ENCODE measurements around the gene FAM186B. TPM values are rescaled to one million over a fixed set of nuclear protein-coding genes. Genes with fewer than 3 reads are reported as not detected.

The FAM186B gene
- total RNA-seq, 1 experiment from 2014 or later, result 1.3 TPM

DNA sequence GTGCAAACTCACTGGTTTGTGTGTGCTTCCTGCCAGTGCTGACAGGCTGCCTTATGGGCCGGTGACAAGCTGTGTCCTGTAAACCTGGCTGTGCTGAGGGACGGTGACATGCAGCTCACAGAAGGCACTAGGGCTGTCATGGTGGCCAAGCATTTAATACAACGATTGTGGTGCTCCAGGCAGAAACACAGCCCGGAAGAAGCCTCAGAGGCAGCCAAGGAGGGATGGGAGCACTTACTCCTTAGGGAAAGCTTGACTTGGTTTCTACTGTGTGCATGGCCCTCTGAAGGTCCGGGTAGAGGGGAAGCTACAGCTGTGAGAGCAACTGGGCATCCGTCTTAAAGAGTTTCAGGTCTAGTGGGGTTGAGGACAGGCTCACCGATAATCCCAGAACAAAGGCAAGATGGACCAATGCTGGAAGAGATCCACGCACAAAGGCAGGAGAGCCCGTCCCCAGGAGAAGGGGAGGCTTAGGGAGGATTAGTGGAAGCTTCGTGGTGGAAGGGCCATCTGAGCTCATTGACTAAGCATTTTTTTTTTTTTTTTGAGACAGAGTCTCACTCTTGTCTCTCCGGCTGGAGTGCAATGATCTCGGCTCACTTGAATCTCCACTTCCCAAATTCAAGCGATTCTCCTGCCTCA is 26.8 kb downstream of the FAM186B start:
- Histone ChIP-seq H2AFZ (no peak overlapping the region), H3K9me3 (ENCODE audit: insufficient read depth, low read depth) (no peaks in the 10 kb centered on the region), H3K36me3 (ENCODE audit: low read depth) (0 out of 2 replicates have a peak, but pooled peaks cover 10% of the 10 kb centered on the region), H3K4me2 (no peak overlapping the region), H3K27ac (no peak overlapping the region), H3K4me3 (no peak overlapping the region), H3K79me2 (ENCODE audit: low read depth) (0 out of 2 replicates have a peak, but pooled peaks cover 4% of the 10 kb centered on the region), H3K9me2 (ENCODE audit: insufficient read depth) (no peaks in the 10 kb centered on the region), H3K4me1 (replicated peaks; ENCODE audit: insufficient read depth) (no peaks in the 10 kb centered on the region), H3F3A (ENCODE audit: insufficient read depth, low read depth) (peaks cover 5% of the 10 kb centered on the region; the same call in 1 of the 2 replicates), H3K27me3 (ENCODE audit: insufficient read depth, low read depth) (no peaks in the 10 kb centered on the region), H4K20me1 (ENCODE audit: insufficient read depth) (peaks cover 8% of the 10 kb centered on the region; the same call in 1 of the 2 replicates)
- POLR2A ChIA-PET (ENCODE audit: unreplicated experiment), result no interaction called here
- DNase-seq, result no peak
- CTCF ChIA-PET, result interaction anchor here (3.4 kb wide), 1 partner anchor 220 kb away, joined by 29 read pairs; no protein-coding TSS in a partner anchor
- intact Hi-C loops (cut with micrococcal nuclease; ENCODE audit: unreplicated experiment), result no loop called here
- no TSS peak for BruUV-seq (replicated peaks)
- TF ChIP-seq, protein P1, sequence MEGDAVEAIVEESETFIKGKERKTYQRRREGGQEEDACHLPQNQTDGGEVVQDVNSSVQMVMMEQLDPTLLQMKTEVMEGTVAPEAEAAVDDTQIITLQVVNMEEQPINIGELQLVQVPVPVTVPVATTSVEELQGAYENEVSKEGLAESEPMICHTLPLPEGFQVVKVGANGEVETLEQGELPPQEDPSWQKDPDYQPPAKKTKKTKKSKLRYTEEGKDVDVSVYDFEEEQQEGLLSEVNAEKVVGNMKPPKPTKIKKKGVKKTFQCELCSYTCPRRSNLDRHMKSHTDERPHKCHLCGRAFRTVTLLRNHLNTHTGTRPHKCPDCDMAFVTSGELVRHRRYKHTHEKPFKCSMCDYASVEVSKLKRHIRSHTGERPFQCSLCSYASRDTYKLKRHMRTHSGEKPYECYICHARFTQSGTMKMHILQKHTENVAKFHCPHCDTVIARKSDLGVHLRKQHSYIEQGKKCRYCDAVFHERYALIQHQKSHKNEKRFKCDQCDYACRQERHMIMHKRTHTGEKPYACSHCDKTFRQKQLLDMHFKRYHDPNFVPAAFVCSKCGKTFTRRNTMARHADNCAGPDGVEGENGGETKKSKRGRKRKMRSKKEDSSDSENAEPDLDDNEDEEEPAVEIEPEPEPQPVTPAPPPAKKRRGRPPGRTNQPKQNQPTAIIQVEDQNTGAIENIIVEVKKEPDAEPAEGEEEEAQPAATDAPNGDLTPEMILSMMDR (conservative IDR thresholded peaks at IDR 0.05), result no peak
- TF ChIP-seq EZH2 (IDR thresholded peaks at IDR 0.05; ENCODE audit: low read depth), result no peak

DNA sequence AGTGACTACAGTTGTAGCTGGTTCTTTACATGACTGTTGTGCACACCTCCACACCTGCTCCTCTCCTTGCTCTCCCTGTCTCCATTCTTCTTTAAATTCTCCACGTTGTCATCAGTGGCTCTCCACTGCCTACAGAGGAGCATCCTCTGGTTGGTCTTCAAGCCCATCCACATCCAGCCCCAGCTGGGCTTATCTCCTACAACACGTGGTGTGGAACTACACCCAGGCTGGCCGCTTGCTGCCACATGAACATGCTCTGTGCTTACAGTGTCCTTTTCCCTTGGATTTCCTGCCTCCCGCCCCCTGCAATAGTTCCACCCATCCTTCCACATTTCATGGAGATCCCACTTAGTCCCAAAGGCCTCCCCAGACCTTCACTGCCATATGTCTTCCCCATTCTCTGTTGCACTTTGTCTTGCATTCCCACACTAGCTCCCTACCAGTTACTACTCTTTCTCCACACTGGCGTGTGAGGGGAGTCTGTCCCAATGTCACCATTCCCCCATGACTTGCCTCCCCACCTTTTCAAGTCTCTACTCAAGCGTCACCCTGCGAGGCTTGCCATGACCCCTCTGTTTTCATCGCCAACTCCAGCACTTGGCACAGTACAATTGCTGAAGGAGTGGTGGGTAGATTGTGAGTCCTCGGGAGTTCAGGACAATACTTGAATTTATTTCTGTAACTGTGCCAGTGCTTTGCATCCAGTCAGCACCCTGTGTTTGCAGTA is 27.7 kb downstream of the FAM186B start:
- no TSS peak for BruUV-seq (replicated peaks)
- CTCF ChIA-PET, result no interaction called here
- 0 out of 2 replicates have a peak, but pooled peaks cover 4% of the 10 kb centered on the region for H3K79me2 ChIP-seq (ENCODE audit: low read depth)
- intact Hi-C loops (cut with micrococcal nuclease; ENCODE audit: unreplicated experiment), result no loop called here
- no peak overlapping the region for H2AFZ ChIP-seq
- TF ChIP-seq, protein P1 (conservative IDR thresholded peaks at IDR 0.05), result no peak
- no peak for TF ChIP-seq EZH2 (IDR thresholded peaks at IDR 0.05; ENCODE audit: low read depth)
- H3K27me3 ChIP-seq (ENCODE audit: insufficient read depth, low read depth), result no peaks in the 10 kb centered on the region
- no peak overlapping the region for H3K27ac ChIP-seq
- H3K4me1 ChIP-seq (replicated peaks; ENCODE audit: insufficient read depth), result no peaks in the 10 kb centered on the region
- H3F3A ChIP-seq (ENCODE audit: insufficient read depth, low read depth), result peaks cover 5% of the 10 kb centered on the region; the same call in 1 of the 2 replicates
- no peak overlapping the region for H3K4me2 ChIP-seq
- 0 out of 2 replicates have a peak, but pooled peaks cover 10% of the 10 kb centered on the region for H3K36me3 ChIP-seq (ENCODE audit: low read depth)
- POLR2A ChIA-PET (ENCODE audit: unreplicated experiment), result no interaction called here
- no peaks in the 10 kb centered on the region for H3K9me3 ChIP-seq (ENCODE audit: insufficient read depth, low read depth)
- no peak for DNase-seq
- H3K4me3 ChIP-seq, result no peak overlapping the region
- H4K20me1 ChIP-seq (ENCODE audit: insufficient read depth), result peaks cover 8% of the 10 kb centered on the region; the same call in 1 of the 2 replicates
- H3K9me2 ChIP-seq (ENCODE audit: insufficient read depth), result no peaks in the 10 kb centered on the region

DNA sequence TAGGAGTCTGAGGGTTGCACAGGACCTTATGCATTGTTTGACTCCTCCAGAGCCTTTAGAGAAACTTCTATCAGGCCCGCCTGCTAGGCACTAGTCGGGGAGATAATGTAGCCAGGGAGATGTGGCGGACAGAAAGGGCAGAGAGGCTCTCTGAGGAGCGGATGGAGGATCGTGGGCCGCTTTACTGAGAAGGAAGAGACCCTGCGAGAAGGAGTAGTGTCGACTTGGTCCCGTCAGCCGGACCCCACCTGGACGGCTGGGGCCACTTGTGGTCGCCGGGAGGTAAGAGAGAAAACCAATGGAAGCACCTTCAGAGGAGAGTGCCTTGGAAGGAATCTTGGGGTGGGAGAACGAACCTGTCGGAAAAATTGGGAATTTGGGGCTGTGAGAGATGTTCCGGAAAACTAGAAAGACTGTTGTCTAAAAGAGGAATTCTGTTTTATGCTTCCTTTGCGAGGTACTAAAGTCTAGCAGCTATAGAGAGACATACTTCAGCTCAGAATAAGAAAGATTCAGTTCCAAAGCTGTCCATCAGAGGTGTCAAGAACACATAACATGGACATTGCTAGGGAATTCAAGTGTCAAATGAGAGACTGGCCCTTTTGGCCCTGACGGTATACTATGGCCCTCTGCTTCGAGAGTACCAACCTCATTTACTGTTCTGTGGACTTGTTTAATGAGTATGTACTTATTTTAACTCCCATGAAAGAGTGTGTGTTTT is 36.8 kb downstream of the FAM186B start:
- BruUV-seq (replicated peaks), result TSS peak; percentile 44
- no peak for TF ChIP-seq EZH2 (IDR thresholded peaks at IDR 0.05; ENCODE audit: low read depth)
- TF ChIP-seq, protein P1 (conservative IDR thresholded peaks at IDR 0.05), result no peak; the same call in 1 of the 2 replicates
- intact Hi-C loops (cut with micrococcal nuclease; ENCODE audit: unreplicated experiment), result loop anchor here (5.0 kb wide), 1 partner anchor 201 kb away; the partner anchor contains the start of gene SPATS2

More for the DNA sequence above, 36.8 kb downstream of the FAM186B start:
- ChIA-PET POLR2A (ENCODE audit: unreplicated experiment) (no interaction called here), CTCF (no interaction called here)
- H3K4me2 ChIP-seq, result peak overlapping the region; percentile 88
- peak overlapping the region; percentile 57 for H3K27ac ChIP-seq
- peaks cover 13% of the 10 kb centered on the region; the same call in 1 of the 2 replicates for H3K4me1 ChIP-seq (replicated peaks; ENCODE audit: insufficient read depth)
- H2AFZ ChIP-seq, result peak overlapping the region; percentile 97
- no peaks in the 10 kb centered on the region for H3K27me3 ChIP-seq (ENCODE audit: insufficient read depth, low read depth)
- peaks cover 9% of the 10 kb centered on the region; the same call in 1 of the 2 replicates for H3F3A ChIP-seq (ENCODE audit: insufficient read depth, low read depth)
- DNase-seq, result no peak
- no peaks in the 10 kb centered on the region for H4K20me1 ChIP-seq (ENCODE audit: insufficient read depth)
- peaks cover 52% of the 10 kb centered on the region for H3K79me2 ChIP-seq (ENCODE audit: low read depth)
- H3K9me2 ChIP-seq (ENCODE audit: insufficient read depth), result no peaks in the 10 kb centered on the region
- H3K9me3 ChIP-seq (ENCODE audit: insufficient read depth, low read depth), result no peaks in the 10 kb centered on the region
- H3K4me3 ChIP-seq, result peak overlapping the region; percentile 89
- H3K36me3 ChIP-seq (ENCODE audit: low read depth), result peaks cover 10% of the 10 kb centered on the region; the same call in 1 of the 2 replicates

Measured in PC-9 (cell line).